Neural cell (in vitro differentiated cells): ENCODE measurements around the gene C22orf15. TPM values are rescaled to one million over a fixed set of nuclear protein-coding genes. Genes with fewer than 3 reads are reported as not detected.
A peak's percentile ranks its signal among the peaks of the same experiment; 100 is the strongest.

ENCODE experiments used
- H2AFZ ChIP-seq: fragments of 200-600, 300-800 bp; sonication (generic), shearing (Covaris generic); 2 replicates; pipeline ENCODE4 v1.6.0; 2014; ENCODE audit warnings: low read depth, mild to moderate bottlenecking, antibody characterized with exemption, low read length, moderate library complexity
- H3F3A ChIP-seq: fragments of 200-600 bp; shearing (Covaris generic); 2 replicates; pipeline ENCODE4 v1.6.1; 2016; ENCODE audit warnings: mild to moderate bottlenecking, moderate library complexity, mixed read lengths, antibody characterized with exemption, low read length; ENCODE audit not compliant: insufficient read depth, poor library complexity, severe bottlenecking
- H3K27ac ChIP-seq: fragments of 200-600, 300-800 bp; sonication (generic), shearing (Covaris generic); 2 replicates; pipeline ENCODE4 v1.5.1; 2014; ENCODE audit warnings: mild to moderate bottlenecking, low read length, moderate library complexity
- H3K27me3 ChIP-seq: fragments of 300-800, 200-600 bp; sonication (generic), shearing (Covaris generic); 2 replicates; pipeline ENCODE4 v1.6.0; 2014; ENCODE audit warnings: mild to moderate bottlenecking, low read depth, low read length, moderate library complexity; ENCODE audit not compliant: insufficient read depth
- H3K36me3 ChIP-seq: fragments of 300-800, 200-600 bp; sonication (generic), shearing (Covaris generic); 2 replicates; pipeline ENCODE4 v1.5.1; 2014; ENCODE audit warnings: mild to moderate bottlenecking, antibody characterized with exemption, low read length, moderate library complexity; ENCODE audit not compliant: insufficient read depth
- H3K4me2 ChIP-seq: fragments of 300-800, 200-600 bp; sonication (generic), shearing (Covaris generic); 2 replicates; pipeline ENCODE4 v1.6.0; 2014; ENCODE audit warnings: mild to moderate bottlenecking, low read length
- H3K4me3 ChIP-seq: fragments of 300-800, 200-600 bp; sonication (generic), shearing (Covaris generic); 2 replicates; pipeline ENCODE4 v1.5.1; 2014; ENCODE audit warnings: mild to moderate bottlenecking, low read length, moderate library complexity
- H3K79me2 ChIP-seq: fragments of 200-600 bp; shearing (Covaris generic); replicated peaks from 2 replicates; pipeline ENCODE4 v1.6.0; 2014; ENCODE audit warnings: mild to moderate bottlenecking, low read length, moderate library complexity; ENCODE audit not compliant: insufficient read depth
- H3K9ac ChIP-seq: fragments of 300-800, 200-600 bp; sonication (generic), shearing (Covaris generic); 2 replicates; pipeline ENCODE4 v1.6.1; 2016; ENCODE audit warnings: mild to moderate bottlenecking, low read length, mixed read lengths
- H3K9me2 ChIP-seq: fragments of 200-600 bp; shearing (Covaris generic); 2 replicates; pipeline ENCODE4 v1.6.1; 2016; ENCODE audit warnings: mild to moderate bottlenecking, low read length, mixed read lengths; ENCODE audit not compliant: insufficient read depth
- H3K9me3 ChIP-seq: fragments of 200-600, 300-800 bp; sonication (generic), shearing (Covaris generic); 2 replicates; pipeline ENCODE4 v1.6.1; 2016; ENCODE audit warnings: mild to moderate bottlenecking, mixed run types, low read length, moderate library complexity, mixed read lengths
- H4K20me1 ChIP-seq: fragments of 200-600 bp; shearing (Covaris generic); 2 replicates; pipeline ENCODE4 v1.6.1; 2016; ENCODE audit warnings: mild to moderate bottlenecking, mixed run types; ENCODE audit not compliant: insufficient read depth
- CTCF ChIP-seq: fragments of 450-650 bp; IDR thresholded peaks from 2 replicates; pipeline ENCODE4 v1.5.1; 2014; ENCODE audit warnings: antibody characterized with exemption, mild to moderate bottlenecking, moderate library complexity; ENCODE audit not compliant: poor library complexity, severe bottlenecking
- EP300 ChIP-seq: fragments of 450-650 bp; conservative IDR thresholded peaks from 2 replicates; pipeline ENCODE4 v1.6.1; 2014; ENCODE audit warnings: antibody characterized with exemption, mild to moderate bottlenecking, moderate library complexity; ENCODE audit not compliant: poor library complexity, severe bottlenecking
- EZH2 ChIP-seq: fragments of 200-600, 300-800 bp; shearing (Covaris generic), sonication (generic); IDR thresholded peaks from 2 replicates; pipeline ENCODE4 v1.6.1; 2014; ENCODE audit warnings: antibody characterized with exemption, low read length, borderline replicate concordance, mild to moderate bottlenecking; ENCODE audit not compliant: insufficient read depth, poor library complexity, severe bottlenecking
- MXI1 ChIP-seq: fragments of 450-650 bp; conservative IDR thresholded peaks from 2 replicates; pipeline ENCODE4 v1.6.1; 2014; ENCODE audit warnings: antibody characterized with exemption, mild to moderate bottlenecking; ENCODE audit not compliant: poor library complexity, severe bottlenecking
- POLR2AphosphoS5 ChIP-seq: IDR thresholded peaks from 2 replicates; pipeline ENCODE4 v1.6.1; 2012
- RAD21 ChIP-seq: fragments of 450-650 bp; conservative IDR thresholded peaks from 2 replicates; pipeline ENCODE4 v1.6.1; 2014; ENCODE audit warnings: antibody characterized with exemption, mild to moderate bottlenecking, moderate library complexity
- SMC3 ChIP-seq: fragments of 450-650 bp; conservative IDR thresholded peaks from 2 replicates; pipeline ENCODE4 v1.6.1; 2014; ENCODE audit warnings: antibody characterized with exemption, mild to moderate bottlenecking, moderate library complexity; ENCODE audit not compliant: poor library complexity
- TAF1 ChIP-seq: IDR thresholded peaks from 2 replicates; pipeline ENCODE4 v1.6.1; 2012; ENCODE audit warnings: low read depth
- polyA plus RNA-seq: library from polyadenylated mRNA; depleted of rRNA; stranded (reverse); fragments of >200 nt; gene quantifications from 2 replicates; pipeline ENCODE4 v1.2.3, GENCODE V29; 2014
- TF ChIP-seq, protein P1 (sequence below): IDR thresholded peaks from 2 replicates; pipeline ENCODE4 v1.6.1; 2012; ENCODE audit warnings: borderline replicate concordance

C22orf15 gene
- polyA plus RNA-seq, 1 donor from 2014 or later = not detected

GRCh38 chr22:23767303-23767672 is 4.5 kb downstream of the C22orf15 start:
- Histone ChIP-seq H3F3A (no peaks in the 10 kb centered on the region), H3K9ac (peak overlapping the region; percentile 73)

DNA sequence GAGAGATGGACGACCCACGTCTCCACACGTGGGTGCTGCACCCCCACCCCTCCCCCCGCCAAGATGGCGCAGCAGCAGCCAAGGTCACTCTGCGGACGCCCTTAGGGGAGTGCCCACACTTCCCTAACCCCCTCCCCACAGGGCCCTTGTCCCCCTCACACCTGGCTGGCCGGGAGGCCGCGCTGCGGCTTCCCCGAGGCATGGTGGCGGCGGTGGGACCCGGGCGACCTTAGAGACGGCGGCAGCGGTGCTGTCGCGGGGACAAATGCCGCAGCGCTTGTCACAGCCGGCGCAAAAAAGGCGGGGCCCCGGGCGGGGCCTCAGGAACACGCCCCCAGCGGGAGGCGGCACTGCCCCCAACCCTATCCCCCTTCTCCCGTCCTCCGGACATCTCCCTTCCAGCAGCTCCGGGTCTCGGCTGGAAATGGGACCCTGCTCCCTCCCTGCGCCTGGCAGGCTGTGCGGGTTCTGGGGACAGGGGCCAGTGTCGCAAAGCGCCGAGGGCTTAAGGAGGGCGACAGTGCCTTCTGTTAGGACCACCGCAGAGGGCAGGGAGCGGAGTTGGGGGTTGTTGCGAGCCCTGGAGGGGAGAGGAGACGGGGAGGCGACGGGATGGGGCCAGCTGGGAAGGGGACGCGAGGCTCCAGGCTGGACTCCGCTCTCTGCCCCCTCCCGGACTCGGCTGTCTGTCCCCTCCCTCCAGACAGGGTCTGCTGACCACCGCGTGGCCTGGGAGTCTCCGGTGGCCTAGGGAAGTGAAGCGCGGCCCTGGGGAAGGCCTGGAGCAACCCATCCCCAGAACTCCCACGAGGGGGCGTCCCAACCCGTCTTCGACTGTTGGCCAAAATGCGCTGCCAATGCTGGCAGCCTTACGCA is 5.1 kb downstream of the C22orf15 start, which contains the start of gene CHCHD10:
CHCHD10 (minus strand) TSS at position 300 of the 876 bp plus-strand sequence; CDS start at position 202, 98 bp downstream.
- no peaks in the 10 kb centered on the region for H3K9me3 ChIP-seq
- peak within 1 kb of the TSS; percentile 73 for H3K9ac ChIP-seq
- no peaks in the 10 kb centered on the region for H3K36me3 ChIP-seq
- no peak within 1 kb of the TSS for H3K27ac ChIP-seq
- H3K4me3 ChIP-seq = peak within 1 kb of the TSS; percentile 73
- H3F3A ChIP-seq = no peaks in the 10 kb centered on the region
- TF ChIP-seq EP300 (peak; percentile 9), CTCF (peak; percentile 73), MXI1 (peak; percentile 46), EZH2 (no peak), POLR2AphosphoS5 (peak; percentile 55), SMC3 (peak; percentile 60), TAF1 (peak; percentile 62), RAD21 (peak; percentile 52)
- TF ChIP-seq, protein P1, sequence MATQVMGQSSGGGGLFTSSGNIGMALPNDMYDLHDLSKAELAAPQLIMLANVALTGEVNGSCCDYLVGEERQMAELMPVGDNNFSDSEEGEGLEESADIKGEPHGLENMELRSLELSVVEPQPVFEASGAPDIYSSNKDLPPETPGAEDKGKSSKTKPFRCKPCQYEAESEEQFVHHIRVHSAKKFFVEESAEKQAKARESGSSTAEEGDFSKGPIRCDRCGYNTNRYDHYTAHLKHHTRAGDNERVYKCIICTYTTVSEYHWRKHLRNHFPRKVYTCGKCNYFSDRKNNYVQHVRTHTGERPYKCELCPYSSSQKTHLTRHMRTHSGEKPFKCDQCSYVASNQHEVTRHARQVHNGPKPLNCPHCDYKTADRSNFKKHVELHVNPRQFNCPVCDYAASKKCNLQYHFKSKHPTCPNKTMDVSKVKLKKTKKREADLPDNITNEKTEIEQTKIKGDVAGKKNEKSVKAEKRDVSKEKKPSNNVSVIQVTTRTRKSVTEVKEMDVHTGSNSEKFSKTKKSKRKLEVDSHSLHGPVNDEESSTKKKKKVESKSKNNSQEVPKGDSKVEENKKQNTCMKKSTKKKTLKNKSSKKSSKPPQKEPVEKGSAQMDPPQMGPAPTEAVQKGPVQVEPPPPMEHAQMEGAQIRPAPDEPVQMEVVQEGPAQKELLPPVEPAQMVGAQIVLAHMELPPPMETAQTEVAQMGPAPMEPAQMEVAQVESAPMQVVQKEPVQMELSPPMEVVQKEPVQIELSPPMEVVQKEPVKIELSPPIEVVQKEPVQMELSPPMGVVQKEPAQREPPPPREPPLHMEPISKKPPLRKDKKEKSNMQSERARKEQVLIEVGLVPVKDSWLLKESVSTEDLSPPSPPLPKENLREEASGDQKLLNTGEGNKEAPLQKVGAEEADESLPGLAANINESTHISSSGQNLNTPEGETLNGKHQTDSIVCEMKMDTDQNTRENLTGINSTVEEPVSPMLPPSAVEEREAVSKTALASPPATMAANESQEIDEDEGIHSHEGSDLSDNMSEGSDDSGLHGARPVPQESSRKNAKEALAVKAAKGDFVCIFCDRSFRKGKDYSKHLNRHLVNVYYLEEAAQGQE = peak; percentile 79
- H4K20me1 ChIP-seq = no peaks in the 10 kb centered on the region
- no peaks in the 10 kb centered on the region for H3K79me2 ChIP-seq
- peaks cover under 1% of the 10 kb centered on the region for H3K27me3 ChIP-seq
- H3K4me2 ChIP-seq = peak within 1 kb of the TSS; percentile 30
- no peaks in the 10 kb centered on the region for H3K9me2 ChIP-seq
- H2AFZ ChIP-seq = peak within 1 kb of the TSS; percentile 87

More at GRCh38 chr22:23767303-23767672, 4.5 kb downstream of the C22orf15 start:
- no peaks in the 10 kb centered on the region for H3K79me2 ChIP-seq
- no peaks in the 10 kb centered on the region for H4K20me1 ChIP-seq
- H3K4me2 ChIP-seq = no peak overlapping the region
- no peaks in the 10 kb centered on the region for H3K36me3 ChIP-seq
- H3K9me2 ChIP-seq = no peaks in the 10 kb centered on the region
- H3K27me3 ChIP-seq = no peaks in the 10 kb centered on the region
- peak overlapping the region; percentile 87 for H2AFZ ChIP-seq
- peak overlapping the region; percentile 73 for H3K4me3 ChIP-seq
- TF ChIP-seq CTCF (no peak), TAF1 (no peak), RAD21 (no peak)
- TF ChIP-seq, protein P1 = no peak
- no peak overlapping the region for H3K27ac ChIP-seq
- H3K9me3 ChIP-seq = no peaks in the 10 kb centered on the region
